ENCODE results near the gene SYNRG. TPM values are rescaled to one million over a fixed set of nuclear protein-coding genes. Genes with fewer than 3 reads are reported as not detected.

Gene SYNRG
- total and polyA plus RNA-seq, 4 donors: 6.5 to 20.5 (median 15.9) TPM

DNA sequence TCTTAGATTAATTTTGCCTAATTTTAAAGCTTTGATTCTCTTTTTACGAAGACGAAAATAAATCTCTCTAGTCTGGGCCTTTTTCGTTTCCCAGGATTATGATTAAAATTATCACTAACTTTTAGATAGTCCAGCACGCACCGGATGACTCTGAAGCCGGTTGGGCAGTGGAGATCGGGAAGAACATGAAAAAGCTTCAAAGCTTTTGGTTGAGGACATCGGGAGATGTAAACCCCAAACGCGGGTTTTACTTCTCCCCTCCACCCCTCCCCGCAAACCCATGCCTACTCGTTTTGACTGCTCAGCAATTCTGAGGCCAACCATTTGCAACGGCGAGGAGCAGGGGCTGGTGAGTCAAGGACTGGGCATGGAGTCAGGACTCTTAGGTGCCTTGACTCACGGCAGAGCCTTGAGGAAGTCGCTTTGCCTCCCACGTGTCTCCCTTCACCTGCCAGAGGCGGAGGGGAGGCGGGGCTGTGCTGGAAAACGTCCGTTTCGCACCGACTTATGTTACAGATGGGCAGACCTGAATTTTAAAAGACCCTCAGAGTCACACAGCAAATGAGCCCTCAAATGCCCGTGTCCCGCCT is 120.5 kb downstream of the SYNRG start:
- TF ChIP-seq, protein P1, sequence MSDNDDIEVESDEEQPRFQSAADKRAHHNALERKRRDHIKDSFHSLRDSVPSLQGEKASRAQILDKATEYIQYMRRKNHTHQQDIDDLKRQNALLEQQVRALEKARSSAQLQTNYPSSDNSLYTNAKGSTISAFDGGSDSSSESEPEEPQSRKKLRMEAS (IDR thresholded peaks at IDR 0.05): no peak
- TF ChIP-seq FOXA1 (IDR thresholded peaks at IDR 0.05): no peak
- no peak for TF ChIP-seq TAF1 (conservative IDR thresholded peaks at IDR 0.05)
- no peak for TF ChIP-seq RXRA (IDR thresholded peaks at IDR 0.05)
- TF ChIP-seq, protein P2, sequence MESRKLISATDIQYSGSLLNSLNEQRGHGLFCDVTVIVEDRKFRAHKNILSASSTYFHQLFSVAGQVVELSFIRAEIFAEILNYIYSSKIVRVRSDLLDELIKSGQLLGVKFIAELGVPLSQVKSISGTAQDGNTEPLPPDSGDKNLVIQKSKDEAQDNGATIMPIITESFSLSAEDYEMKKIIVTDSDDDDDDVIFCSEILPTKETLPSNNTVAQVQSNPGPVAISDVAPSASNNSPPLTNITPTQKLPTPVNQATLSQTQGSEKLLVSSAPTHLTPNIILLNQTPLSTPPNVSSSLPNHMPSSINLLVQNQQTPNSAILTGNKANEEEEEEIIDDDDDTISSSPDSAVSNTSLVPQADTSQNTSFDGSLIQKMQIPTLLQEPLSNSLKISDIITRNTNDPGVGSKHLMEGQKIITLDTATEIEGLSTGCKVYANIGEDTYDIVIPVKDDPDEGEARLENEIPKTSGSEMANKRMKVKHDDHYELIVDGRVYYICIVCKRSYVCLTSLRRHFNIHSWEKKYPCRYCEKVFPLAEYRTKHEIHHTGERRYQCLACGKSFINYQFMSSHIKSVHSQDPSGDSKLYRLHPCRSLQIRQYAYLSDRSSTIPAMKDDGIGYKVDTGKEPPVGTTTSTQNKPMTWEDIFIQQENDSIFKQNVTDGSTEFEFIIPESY (IDR thresholded peaks at IDR 0.05): no peak
- no peak for TF ChIP-seq FOXA2 (IDR thresholded peaks at IDR 0.05)
- TF ChIP-seq YY1 (IDR thresholded peaks at IDR 0.05): no peak
- TF ChIP-seq EGR1 (IDR thresholded peaks at IDR 0.05; ENCODE audit: low read depth in 2 of 2): no peak
- no peak for TF ChIP-seq RAD21 (IDR thresholded peaks at IDR 0.05)
- TF ChIP-seq JUND (IDR thresholded peaks at IDR 0.05): no peak
- TF ChIP-seq HNF4A (conservative IDR thresholded peaks at IDR 0.05): no peak
- no peak for TF ChIP-seq GABPA (IDR thresholded peaks at IDR 0.05 in 1 of 2, conservative IDR thresholded peaks at IDR 0.05 in 1 of 2)
- no peak for DNase-seq (ENCODE audit: low spot score)
- no peaks in the 10 kb centered on the region for H3K36me3 ChIP-seq (ENCODE audit: control insufficient read depth in 4 of 4, insufficient read depth in 3 of 4, low read depth in 1 of 4, low read length in 3 of 4)
- WGBS: 3% methylated on average over 25 of the region's 25 CpGs
- peak overlapping the region; percentile 82 to 93 for H3K27ac ChIP-seq (ENCODE audit: low read depth in 1 of 2, low read length in 2 of 2)
- no peaks in the 10 kb centered on the region for H3K9me3 ChIP-seq (ENCODE audit: control insufficient read depth in 4 of 4, low read length in 3 of 4)
- H3K27me3 ChIP-seq (ENCODE audit: control insufficient read depth in 4 of 4, insufficient read depth in 4 of 4, low read length in 3 of 4): no peaks in the 10 kb centered on the region
- peaks cover 0 to 44% (median 36%) of the 10 kb centered on the region in 4 donors for H3K4me1 ChIP-seq (ENCODE audit: control insufficient read depth in 4 of 4, insufficient read depth in 4 of 4, low read length in 3 of 4)
- H3K9ac ChIP-seq (ENCODE audit: low read depth in 1 of 2, low read length in 2 of 2): peak overlapping the region; percentile 55 to 78
- H3K4me3 ChIP-seq (ENCODE audit: low read depth in 1 of 3, low read length in 3 of 3): peak overlapping the region; percentile 72 to 90 (median 79)

DNA sequence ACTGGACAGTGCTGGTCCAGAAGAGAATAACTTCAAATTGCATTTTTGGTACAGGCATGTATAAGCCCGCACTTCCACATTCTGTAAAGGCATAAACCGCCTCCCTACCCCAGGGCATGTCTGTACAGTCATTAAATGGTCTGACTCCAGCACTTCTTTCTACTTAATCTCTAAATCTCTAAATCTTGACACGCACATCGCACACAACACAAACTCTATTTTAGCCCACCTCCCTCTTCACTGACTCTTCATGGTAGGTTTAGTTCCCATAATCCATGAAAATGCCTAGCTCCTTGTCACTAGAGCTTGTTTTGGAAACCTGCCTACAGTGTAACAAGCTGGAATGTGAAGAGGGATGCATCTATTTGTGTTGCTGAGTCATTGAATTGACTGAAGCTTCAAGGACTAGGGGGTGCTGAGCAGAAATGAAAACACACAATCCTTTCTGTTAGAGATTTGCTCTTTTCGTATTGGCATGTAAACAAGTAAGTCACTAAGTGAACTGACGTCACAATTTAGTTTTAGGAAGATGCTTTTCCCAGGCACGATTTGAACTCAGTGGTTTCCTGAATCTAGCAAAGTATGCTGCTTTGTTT is 121.1 kb downstream of the SYNRG start:
- no peaks in the 10 kb centered on the region for H3K9me3 ChIP-seq (ENCODE audit: control insufficient read depth in 4 of 4, low read length in 3 of 4)
- H3K27ac ChIP-seq (ENCODE audit: low read depth in 1 of 2, low read length in 2 of 2): peak overlapping the region; percentile 82 to 93
- DNase-seq (ENCODE audit: low spot score): no peak
- TF ChIP-seq FOXA1 (IDR thresholded peaks at IDR 0.05) (peak; percentile 48), SP1 (IDR thresholded peaks at IDR 0.05) (peak; percentile 26), TAF1 (conservative IDR thresholded peaks at IDR 0.05) (no peak), GABPA (IDR thresholded peaks at IDR 0.05 in 1 of 2, conservative IDR thresholded peaks at IDR 0.05 in 1 of 2) (no peak), HNF4A (conservative IDR thresholded peaks at IDR 0.05) (peak in 1 of 2 donors; percentile 55), RXRA (IDR thresholded peaks at IDR 0.05) (peak in 1 of 2 donors; percentile 45), FOXA2 (IDR thresholded peaks at IDR 0.05) (peak; percentile 64), RAD21 (IDR thresholded peaks at IDR 0.05) (peak in 1 of 2 donors; percentile 27), HNF4G (IDR thresholded peaks at IDR 0.05) (no peak), JUND (IDR thresholded peaks at IDR 0.05) (peak; percentile 63 to 84), EGR1 (IDR thresholded peaks at IDR 0.05; ENCODE audit: low read depth in 2 of 2) (no peak), NR2F2 (IDR thresholded peaks at IDR 0.05) (no peak), YY1 (IDR thresholded peaks at IDR 0.05) (peak; percentile 22)
- TF ChIP-seq, protein P1 (IDR thresholded peaks at IDR 0.05): no peak
- TF ChIP-seq, protein P3, sequence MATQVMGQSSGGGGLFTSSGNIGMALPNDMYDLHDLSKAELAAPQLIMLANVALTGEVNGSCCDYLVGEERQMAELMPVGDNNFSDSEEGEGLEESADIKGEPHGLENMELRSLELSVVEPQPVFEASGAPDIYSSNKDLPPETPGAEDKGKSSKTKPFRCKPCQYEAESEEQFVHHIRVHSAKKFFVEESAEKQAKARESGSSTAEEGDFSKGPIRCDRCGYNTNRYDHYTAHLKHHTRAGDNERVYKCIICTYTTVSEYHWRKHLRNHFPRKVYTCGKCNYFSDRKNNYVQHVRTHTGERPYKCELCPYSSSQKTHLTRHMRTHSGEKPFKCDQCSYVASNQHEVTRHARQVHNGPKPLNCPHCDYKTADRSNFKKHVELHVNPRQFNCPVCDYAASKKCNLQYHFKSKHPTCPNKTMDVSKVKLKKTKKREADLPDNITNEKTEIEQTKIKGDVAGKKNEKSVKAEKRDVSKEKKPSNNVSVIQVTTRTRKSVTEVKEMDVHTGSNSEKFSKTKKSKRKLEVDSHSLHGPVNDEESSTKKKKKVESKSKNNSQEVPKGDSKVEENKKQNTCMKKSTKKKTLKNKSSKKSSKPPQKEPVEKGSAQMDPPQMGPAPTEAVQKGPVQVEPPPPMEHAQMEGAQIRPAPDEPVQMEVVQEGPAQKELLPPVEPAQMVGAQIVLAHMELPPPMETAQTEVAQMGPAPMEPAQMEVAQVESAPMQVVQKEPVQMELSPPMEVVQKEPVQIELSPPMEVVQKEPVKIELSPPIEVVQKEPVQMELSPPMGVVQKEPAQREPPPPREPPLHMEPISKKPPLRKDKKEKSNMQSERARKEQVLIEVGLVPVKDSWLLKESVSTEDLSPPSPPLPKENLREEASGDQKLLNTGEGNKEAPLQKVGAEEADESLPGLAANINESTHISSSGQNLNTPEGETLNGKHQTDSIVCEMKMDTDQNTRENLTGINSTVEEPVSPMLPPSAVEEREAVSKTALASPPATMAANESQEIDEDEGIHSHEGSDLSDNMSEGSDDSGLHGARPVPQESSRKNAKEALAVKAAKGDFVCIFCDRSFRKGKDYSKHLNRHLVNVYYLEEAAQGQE (IDR thresholded peaks at IDR 0.05): no peak
- TF ChIP-seq, protein P4, sequence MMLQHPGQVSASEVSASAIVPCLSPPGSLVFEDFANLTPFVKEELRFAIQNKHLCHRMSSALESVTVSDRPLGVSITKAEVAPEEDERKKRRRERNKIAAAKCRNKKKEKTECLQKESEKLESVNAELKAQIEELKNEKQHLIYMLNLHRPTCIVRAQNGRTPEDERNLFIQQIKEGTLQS (IDR thresholded peaks at IDR 0.05): peak; percentile 37
- TF ChIP-seq, protein P5, sequence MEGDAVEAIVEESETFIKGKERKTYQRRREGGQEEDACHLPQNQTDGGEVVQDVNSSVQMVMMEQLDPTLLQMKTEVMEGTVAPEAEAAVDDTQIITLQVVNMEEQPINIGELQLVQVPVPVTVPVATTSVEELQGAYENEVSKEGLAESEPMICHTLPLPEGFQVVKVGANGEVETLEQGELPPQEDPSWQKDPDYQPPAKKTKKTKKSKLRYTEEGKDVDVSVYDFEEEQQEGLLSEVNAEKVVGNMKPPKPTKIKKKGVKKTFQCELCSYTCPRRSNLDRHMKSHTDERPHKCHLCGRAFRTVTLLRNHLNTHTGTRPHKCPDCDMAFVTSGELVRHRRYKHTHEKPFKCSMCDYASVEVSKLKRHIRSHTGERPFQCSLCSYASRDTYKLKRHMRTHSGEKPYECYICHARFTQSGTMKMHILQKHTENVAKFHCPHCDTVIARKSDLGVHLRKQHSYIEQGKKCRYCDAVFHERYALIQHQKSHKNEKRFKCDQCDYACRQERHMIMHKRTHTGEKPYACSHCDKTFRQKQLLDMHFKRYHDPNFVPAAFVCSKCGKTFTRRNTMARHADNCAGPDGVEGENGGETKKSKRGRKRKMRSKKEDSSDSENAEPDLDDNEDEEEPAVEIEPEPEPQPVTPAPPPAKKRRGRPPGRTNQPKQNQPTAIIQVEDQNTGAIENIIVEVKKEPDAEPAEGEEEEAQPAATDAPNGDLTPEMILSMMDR (IDR thresholded peaks at IDR 0.05; ENCODE audit: low read depth, low read length, missing input control): no peak
- TF ChIP-seq, protein P2 (IDR thresholded peaks at IDR 0.05): no peak
- H3K4me3 ChIP-seq (ENCODE audit: low read depth in 1 of 3, low read length in 3 of 3): peak overlapping the region; percentile 72 to 90 (median 79)
- H3K36me3 ChIP-seq (ENCODE audit: control insufficient read depth in 4 of 4, insufficient read depth in 3 of 4, low read depth in 1 of 4, low read length in 3 of 4): no peaks in the 10 kb centered on the region
- no peaks in the 10 kb centered on the region for H3K27me3 ChIP-seq (ENCODE audit: control insufficient read depth in 4 of 4, insufficient read depth in 4 of 4, low read length in 3 of 4)
- H3K9ac ChIP-seq (ENCODE audit: low read depth in 1 of 2, low read length in 2 of 2): peak overlapping the region in 1 of 2 donors; percentile 55
- WGBS: 40% methylated on average over 7 of the region's 7 CpGs
- peaks cover 0 to 44% (median 36%) of the 10 kb centered on the region in 4 donors for H3K4me1 ChIP-seq (ENCODE audit: control insufficient read depth in 4 of 4, insufficient read depth in 4 of 4, low read length in 3 of 4)

Data from liver (tissue), 9 donors.